H7 (cell line): ENCODE data around the gene STUB1. TPM values are rescaled to one million over a fixed set of nuclear protein-coding genes. Genes with fewer than 3 reads are reported as not detected.
A peak's percentile ranks its signal among the peaks of the same experiment; 100 is the strongest.

Experiments used
- DNase-seq: peaks from one replicate; pipeline ENCODE4 v3.0.0; 2012
- H3K27me3 ChIP-seq: 2 replicates; pipeline ENCODE4 v1.6.0; 2011; ENCODE audit warnings: mild to moderate bottlenecking, low read length; ENCODE audit not compliant: control insufficient read depth, insufficient read depth
- H3K36me3 ChIP-seq: replicated peaks from 2 replicates; pipeline ENCODE4 v1.5.1; 2011; ENCODE audit warnings: low read length; ENCODE audit not compliant: control insufficient read depth, insufficient read depth
- H3K4me3 ChIP-seq: 2 replicates; pipeline ENCODE4 v1.5.1; 2011; ENCODE audit warnings: low read depth, mild to moderate bottlenecking, control low read depth, low read length, moderate library complexity; ENCODE audit not compliant: insufficient read depth
- total RNA-seq: library from RNA; depleted of rRNA; stranded (reverse); fragments of >200 nt; shearing (Covaris generic); gene quantifications from 2 replicates; pipeline ENCODE4 v1.2.3, GENCODE V29; 2014

Gene STUB1
- total RNA-seq, 1 experiment from 2014 or later, result 115 TPM

DNA sequence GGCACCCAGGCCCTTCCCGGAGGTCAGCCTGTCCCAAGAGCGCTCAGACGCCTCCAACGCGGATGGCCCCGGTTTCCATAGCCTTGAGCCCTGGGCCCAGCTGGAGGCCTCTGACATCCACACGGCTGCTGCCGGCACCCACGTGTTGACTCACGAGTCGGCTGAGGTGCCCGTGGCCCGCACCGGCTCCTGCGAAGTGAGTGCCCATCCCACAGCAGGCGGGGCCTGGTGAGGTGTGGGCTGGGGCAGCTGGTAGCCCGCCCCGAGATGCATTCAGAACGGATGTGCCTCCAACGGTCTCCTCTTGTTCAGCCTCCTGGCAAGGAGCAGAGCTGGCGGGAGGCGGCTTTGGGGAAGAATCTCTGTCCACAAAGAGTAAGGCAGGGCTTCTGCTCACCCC, 28.4 kb upstream of the STUB1 start:
- no peak overlapping the region for H3K4me3 ChIP-seq
- H3K27me3 ChIP-seq, result no peaks in the 10 kb centered on the region
- no peaks in the 10 kb centered on the region; the same call in 1 of the 2 replicates for H3K36me3 ChIP-seq
- DNase-seq, result no peak

GRCh38 chr16:652454-653305, 27.5 kb upstream of the STUB1 start:
- DNase-seq, result no peak
- Histone ChIP-seq H3K27me3 (no peaks in the 10 kb centered on the region), H3K4me3 (no peak overlapping the region), H3K36me3 (no peaks in the 10 kb centered on the region; the same call in 1 of the 2 replicates)

GRCh38 chr16:654034-654433, 26.2 kb upstream of the STUB1 start:
- no peak overlapping the region for H3K4me3 ChIP-seq
- no peaks in the 10 kb centered on the region for H3K27me3 ChIP-seq
- no peaks in the 10 kb centered on the region; the same call in 1 of the 2 replicates for H3K36me3 ChIP-seq
- DNase-seq, result no peak

- Histone ChIP-seq H3K36me3 (no peaks in the 10 kb centered on the region; the same call in 1 of the 2 replicates), H3K4me3 (no peak overlapping the region), H3K27me3 (no peaks in the 10 kb centered on the region)
- no peak for DNase-seq
Observed at GRCh38 chr16:657487-657886, 22.7 kb upstream of the STUB1 start.

DNA sequence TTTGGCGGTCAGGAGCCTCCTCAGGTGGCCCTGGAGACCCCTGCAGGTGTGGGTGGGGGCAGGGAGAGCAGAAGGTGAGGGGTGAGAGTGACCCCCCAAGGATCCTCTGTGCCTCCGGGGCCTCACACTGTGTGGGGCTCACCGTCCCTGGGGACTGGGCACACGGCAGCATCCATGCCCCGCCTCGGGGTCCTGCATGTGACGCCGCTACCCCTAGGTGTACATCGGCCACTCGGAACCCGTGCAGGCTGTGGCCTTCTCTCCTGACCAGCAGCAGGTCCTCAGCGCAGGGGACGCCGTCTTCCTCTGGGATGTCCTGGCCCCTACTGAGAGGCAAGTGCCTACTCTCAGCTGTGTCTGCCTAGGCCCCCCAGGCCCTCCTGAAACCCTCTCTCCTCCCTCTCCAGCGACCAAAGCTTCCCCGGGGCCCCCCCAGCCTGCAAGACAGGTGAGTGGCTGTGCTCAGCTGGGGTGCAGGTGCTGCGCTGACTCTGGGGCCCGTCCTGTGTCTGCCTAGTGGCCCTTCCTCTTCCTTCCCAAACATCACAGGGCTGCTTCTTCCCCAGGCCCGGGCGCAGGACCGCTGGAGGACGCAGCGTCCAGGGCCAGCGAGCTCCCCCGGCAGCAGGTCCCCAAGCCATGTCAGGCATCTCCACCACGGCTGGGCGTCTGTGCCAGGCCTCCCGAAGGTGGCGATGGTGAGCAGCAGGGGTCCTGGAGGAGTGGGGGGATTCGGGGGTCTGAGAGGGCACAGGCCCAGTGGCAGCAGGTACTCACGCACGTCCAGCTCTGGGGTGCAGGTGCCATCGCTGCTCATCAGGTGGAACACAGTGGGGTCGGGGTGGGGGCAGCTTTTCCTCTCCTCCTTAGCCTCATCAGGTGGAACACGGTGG, 21.3 kb upstream of the STUB1 start:
- Histone ChIP-seq H3K36me3 (no peaks in the 10 kb centered on the region; the same call in 1 of the 2 replicates), H3K27me3 (no peaks in the 10 kb centered on the region), H3K4me3 (no peak overlapping the region)
- peak; percentile 63 for DNase-seq

GRCh38 chr16:659618-660017, 20.6 kb upstream of the STUB1 start:
- H3K36me3 ChIP-seq, result no peaks in the 10 kb centered on the region; the same call in 1 of the 2 replicates
- peak; percentile 64 for DNase-seq
- no peaks in the 10 kb centered on the region for H3K27me3 ChIP-seq
- no peak overlapping the region for H3K4me3 ChIP-seq

DNA sequence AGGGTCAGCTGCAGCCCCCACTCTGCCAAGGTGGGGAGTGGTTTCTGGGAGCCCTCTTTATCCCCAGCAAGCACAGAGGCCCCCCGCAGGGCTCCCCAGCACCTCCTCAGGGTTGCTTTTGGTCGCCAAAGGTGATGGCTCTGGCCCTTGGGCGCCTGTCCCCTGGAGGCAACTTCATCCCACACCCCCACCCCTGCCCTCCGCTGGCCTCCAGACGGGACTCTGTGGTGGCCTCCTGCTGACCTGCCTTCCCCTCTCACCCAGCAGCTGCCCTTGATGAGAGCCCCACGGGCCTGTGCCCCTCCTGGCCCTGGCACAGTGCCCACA, 20.1 kb upstream of the STUB1 start:
- peak; percentile 64 for DNase-seq
- Histone ChIP-seq H3K36me3 (no peaks in the 10 kb centered on the region), H3K27me3 (no peaks in the 10 kb centered on the region), H3K4me3 (no peak overlapping the region)

GRCh38 chr16:660459-661183, 19.6 kb upstream of the STUB1 start:
- peak overlapping the region; percentile 8; the same call in 1 of the 2 replicates for H3K4me3 ChIP-seq
- H3K27me3 ChIP-seq, result no peaks in the 10 kb centered on the region
- H3K36me3 ChIP-seq, result no peaks in the 10 kb centered on the region
- peak; percentile 100 for DNase-seq

- no peaks in the 10 kb centered on the region for H3K36me3 ChIP-seq
- peak; percentile 65 for DNase-seq
- H3K4me3 ChIP-seq, result no peak overlapping the region
- no peaks in the 10 kb centered on the region for H3K27me3 ChIP-seq
Observed at GRCh38 chr16:661184-661821, 18.9 kb upstream of the STUB1 start.

- no peak overlapping the region for H3K4me3 ChIP-seq
- no peak for DNase-seq
- H3K27me3 ChIP-seq, result no peaks in the 10 kb centered on the region
- H3K36me3 ChIP-seq, result no peaks in the 10 kb centered on the region
Observed at GRCh38 chr16:662095-662494, 18.1 kb upstream of the STUB1 start.

DNA sequence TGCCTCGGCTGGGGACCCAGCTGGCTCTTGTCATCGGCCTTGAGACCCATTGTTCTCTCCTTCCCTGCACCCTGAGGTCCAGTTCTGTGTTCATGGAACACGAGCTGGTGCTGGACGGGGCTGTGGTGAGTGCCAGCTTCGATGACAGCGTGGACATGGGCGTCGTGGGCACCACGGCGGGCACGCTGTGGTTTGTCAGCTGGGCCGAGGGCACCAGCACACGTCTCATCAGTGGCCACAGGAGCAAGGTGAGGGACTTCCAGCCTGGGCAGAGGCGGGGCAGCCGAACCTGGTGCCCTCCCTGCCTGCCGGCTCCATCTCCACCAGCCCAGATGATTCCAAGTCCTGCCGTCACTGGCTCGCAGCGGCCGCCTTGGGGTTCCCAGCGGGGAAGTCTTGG, 17.6 kb upstream of the STUB1 start:
- Histone ChIP-seq H3K4me3 (no peak overlapping the region), H3K27me3 (no peaks in the 10 kb centered on the region), H3K36me3 (no peaks in the 10 kb centered on the region; the same call in 1 of the 2 replicates)
- DNase-seq, result no peak

GRCh38 chr16:666572-666971, 13.6 kb upstream of the STUB1 start:
- Histone ChIP-seq H3K36me3 (peaks cover 13% of the 10 kb centered on the region), H3K4me3 (no peak overlapping the region), H3K27me3 (no peaks in the 10 kb centered on the region)
- no peak for DNase-seq

GRCh38 chr16:667113-667779, 13.0 kb upstream of the STUB1 start:
- Histone ChIP-seq H3K4me3 (no peak overlapping the region), H3K36me3 (peaks cover 13% of the 10 kb centered on the region), H3K27me3 (no peaks in the 10 kb centered on the region)
- no peak for DNase-seq
